Stimulated activated effector memory CD8-positive, alpha-beta T cell treated with anti-CD3 and anti-CD28 coated beads, Interleukin-12 subunit alpha, Interleukin-12 subunit beta, amount 100 ng/mL, for 72 hours (primary cell): ENCODE data around the gene RPN1.
A peak's percentile ranks its signal among the peaks of the same experiment; 100 is the strongest.
"Not testable (repeated sequence)": the region's sequence is repeated elsewhere in the genome, so short reads cannot be mapped to it uniquely, and the experiment has no call there.

ENCODE experiments used
- ATAC-seq: fragments of 150-1000 bp; cut with Tn5 transposase; 2 replicates; pipeline ENCODE4 v1.10.0; 2021
- DNase-seq, 2 donors: peaks; one replicate each; pipeline ENCODE4 v3.0.0; 2021 to 2022; ENCODE audit warnings: low spot score in 2 of 2
- H3K27ac Mint-ChIP-seq: one replicate; pipeline ENCODE4 v1.8.0; 2022; ENCODE audit warnings: mild to moderate bottlenecking, mixed read lengths
- H3K36me3 Mint-ChIP-seq: one replicate; pipeline ENCODE4 v1.8.0; 2022; ENCODE audit warnings: mild to moderate bottlenecking, mixed read lengths
- H3K4me1 Mint-ChIP-seq: one replicate; pipeline ENCODE4 v1.8.0; 2022; ENCODE audit warnings: mixed read lengths
- H3K4me3 Mint-ChIP-seq: one replicate; pipeline ENCODE4 v1.8.0; 2022; ENCODE audit warnings: mild to moderate bottlenecking, mixed read lengths
- H3K9me3 Mint-ChIP-seq: one replicate; pipeline ENCODE4 v1.8.0; 2022; ENCODE audit warnings: mixed read lengths

The RPN1 gene

DNA sequence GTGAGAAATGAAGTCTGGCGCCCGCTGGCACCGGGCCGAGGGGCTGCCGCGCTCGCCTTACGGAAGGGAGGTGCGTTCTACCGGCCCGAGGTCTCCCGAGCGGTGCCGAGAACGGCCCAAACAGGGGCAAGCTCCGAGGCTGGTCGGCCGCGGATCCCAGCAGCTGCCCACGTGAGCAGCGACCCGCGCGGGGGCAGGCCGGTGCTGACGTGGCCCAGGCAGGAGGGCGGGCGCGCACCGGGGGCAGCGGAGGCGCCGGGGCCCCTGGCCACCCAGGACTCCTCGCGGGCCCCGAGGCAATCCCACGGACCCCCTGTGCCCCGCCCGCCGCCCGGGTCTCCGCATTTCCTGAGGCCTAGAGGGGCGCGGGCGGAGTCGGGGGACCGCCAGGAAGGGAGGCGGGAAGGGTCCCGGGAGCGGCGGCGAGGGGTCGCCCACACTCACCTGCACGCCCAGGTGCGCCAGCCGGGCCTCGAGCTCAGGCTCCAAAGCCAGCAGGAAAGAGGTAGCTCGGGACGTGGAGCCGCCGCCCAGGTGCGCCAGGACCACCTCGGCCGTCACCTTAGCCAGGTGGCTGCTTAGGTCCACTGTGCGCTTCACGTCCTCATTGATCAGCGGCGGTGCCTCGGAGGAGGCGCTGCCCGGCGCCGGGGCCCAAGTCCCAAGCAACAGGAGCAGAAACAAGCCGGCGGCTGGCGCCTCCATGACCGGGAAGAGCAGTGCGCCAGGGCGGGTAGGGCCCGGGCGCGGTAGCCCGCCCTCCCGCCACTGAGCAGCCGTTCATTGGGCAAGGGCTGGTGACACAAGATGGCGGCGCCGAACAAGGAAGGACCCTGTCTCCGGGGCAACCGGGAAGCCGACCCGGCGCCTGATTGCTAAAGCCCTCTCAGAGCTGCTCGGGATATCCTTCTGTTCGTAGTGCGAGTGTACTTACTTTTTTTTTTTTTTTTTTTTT is at the start of gene RPN1:
Gene RPN1 (minus strand): TSS at position 723 of the 955 bp plus-strand sequence. CDS start 18 bp downstream, at position 705.
- ATAC-seq (peak; percentile 97), DNase-seq (peak; percentile 86 to 95)
- Mint-ChIP-seq H3K36me3 (peaks cover 58% of the 10 kb centered on the region), H3K9me3 (no peaks in the 10 kb centered on the region), H3K4me3 (peak within 1 kb of the TSS; percentile 80), H3K27ac (peak within 1 kb of the TSS; percentile 95), H3K4me1 (peaks cover 30% of the 10 kb centered on the region)

DNA sequence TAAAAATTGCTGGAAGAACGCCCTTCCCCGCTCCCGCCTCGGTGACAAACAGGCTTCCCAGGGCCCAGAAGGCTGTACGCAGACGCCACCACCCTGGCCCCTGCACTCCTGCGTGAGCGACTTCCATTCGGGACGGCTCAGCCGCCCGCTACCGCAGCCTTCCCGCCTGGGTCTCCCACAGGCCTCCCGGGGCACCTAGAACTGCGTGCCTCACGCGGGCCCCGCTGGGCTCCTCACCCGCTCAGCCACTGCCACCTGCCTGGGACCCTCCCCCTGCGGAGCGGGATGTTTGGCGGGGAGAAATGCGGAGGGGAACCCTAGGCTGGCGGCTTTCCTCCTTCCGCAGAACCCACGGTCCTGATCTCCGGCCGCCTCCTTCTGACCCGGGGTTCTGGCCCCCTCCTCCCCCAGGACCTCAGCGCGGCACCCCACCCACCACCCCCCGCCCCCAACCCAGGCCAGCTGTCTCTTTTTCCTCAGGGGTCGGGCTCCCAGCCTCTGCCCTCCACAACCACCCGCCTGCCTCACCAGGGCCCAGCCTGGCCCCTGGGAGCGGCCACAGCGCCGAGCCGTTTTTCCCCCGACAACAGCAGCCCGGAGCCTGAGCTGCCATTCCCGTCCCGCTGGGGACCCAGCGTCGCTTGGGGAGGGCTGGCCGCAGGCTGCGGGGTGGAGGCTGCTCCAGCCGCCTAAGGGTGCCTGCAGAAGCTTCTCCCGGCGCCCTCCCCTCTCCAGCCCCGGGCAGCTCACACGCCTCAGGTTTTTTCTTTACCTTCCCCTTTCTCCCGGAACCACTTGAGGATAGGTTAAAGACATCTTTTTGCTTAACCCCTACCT is 47.8 kb upstream of the RPN1 start:
- ATAC-seq = peak; percentile 67
- DNase-seq = no peak
- Mint-ChIP-seq H3K36me3 (no peaks in the 10 kb centered on the region), H3K9me3 (no peaks in the 10 kb centered on the region), H3K4me3 (peak overlapping the region; percentile 60), H3K4me1 (no peaks in the 10 kb centered on the region), H3K27ac (no peak overlapping the region)

DNA sequence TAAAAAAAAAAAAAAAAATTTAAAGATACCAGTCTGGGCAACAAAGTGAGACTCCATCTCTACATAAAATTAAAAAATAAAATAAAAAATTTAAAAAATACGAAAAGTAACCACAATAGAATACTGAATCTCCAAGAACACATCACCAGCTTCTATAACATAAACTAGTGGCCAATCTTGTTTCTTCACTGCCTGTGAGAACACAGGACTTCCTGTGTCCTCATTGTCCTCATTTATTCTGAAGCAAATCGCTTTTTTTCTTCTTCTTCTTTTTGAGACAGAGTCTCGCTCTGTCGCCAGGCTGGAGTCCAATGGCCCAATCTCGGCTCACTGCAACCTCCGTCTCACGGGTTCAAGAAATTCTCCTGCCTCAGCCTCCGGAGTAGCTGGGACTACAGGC is 46.7 kb upstream of the RPN1 start:
- H3K4me3 Mint-ChIP-seq = no peak overlapping the region
- H3K4me1 Mint-ChIP-seq = no peaks in the 10 kb centered on the region
- H3K36me3 Mint-ChIP-seq = no peaks in the 10 kb centered on the region
- no peak overlapping the region for H3K27ac Mint-ChIP-seq
- ATAC-seq (no peak), DNase-seq (no peak)
- H3K9me3 Mint-ChIP-seq = no peaks in the 10 kb centered on the region

DNA sequence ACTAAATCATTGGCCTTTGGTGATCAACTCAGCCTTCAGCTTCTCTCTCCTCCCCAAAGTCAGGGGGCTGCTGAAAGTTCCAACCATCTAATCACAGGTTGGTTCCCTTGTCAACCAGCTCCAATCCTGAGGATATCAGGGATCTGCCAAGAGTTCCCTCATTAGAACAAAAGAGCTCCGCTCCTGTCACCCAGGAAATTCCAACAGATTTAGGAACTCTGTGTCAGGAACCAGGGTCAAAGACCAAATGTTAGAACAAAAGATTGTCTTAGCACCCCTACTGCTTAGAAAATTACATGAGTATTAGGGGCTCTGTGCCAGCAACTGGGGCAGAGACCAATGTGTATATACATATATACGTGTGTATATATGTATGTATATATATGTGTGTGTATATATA is 43.1 kb upstream of the RPN1 start:
- no peaks in the 10 kb centered on the region for H3K9me3 Mint-ChIP-seq
- no peak overlapping the region for H3K27ac Mint-ChIP-seq
- DNase-seq (no peak), ATAC-seq (no peak)
- H3K4me3 Mint-ChIP-seq = no peak overlapping the region
- no peaks in the 10 kb centered on the region for H3K36me3 Mint-ChIP-seq
- H3K4me1 Mint-ChIP-seq = peaks cover 5% of the 10 kb centered on the region

DNA sequence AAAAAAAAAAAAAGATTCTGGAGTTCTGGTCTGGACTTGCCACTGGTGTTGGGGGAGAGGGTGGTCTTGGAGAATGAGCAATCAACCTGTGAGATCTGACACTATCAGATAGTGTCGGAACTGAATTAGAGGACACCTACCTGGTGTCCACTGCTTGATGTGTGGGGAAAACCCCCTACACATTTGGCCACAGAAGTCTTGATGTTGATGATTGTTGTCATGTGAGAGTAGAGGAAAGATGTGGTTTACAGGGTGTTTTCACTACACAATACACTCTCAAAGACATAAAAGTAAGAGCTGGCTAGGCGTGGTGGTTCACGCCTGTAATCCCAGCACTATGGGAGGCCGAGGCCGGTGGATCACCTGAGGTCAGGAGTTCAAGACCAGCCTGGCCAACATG is 38.4 kb upstream of the RPN1 start:
- H3K9me3 Mint-ChIP-seq = no peaks in the 10 kb centered on the region

DNA sequence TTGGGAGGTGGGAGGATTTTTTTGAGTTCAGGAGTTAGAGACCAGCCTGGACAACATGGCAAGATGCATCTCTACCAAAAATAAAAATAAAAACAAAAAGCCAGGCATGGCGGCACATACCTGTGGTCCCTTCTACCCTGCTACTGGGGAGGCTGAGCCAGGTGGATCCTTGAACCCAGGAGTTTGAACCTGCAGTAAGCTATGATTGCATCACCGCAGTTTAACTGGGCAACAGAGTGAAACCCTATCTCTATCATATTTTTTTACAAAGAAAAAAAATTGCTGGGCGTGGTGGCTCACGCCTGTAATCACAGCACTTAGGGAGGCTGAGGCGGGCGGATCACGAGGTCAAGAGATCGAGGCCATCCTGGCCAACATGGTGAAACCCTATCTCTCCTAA is 35.8 kb upstream of the RPN1 start:
- DNase-seq (no peak), ATAC-seq (no peak)
- Mint-ChIP-seq H3K36me3 (peaks cover under 1% of the 10 kb centered on the region), H3K9me3 (no peaks in the 10 kb centered on the region), H3K4me3 (no peak overlapping the region), H3K4me1 (peaks cover 7% of the 10 kb centered on the region), H3K27ac (no peak overlapping the region)

More for the DNA sequence above, 38.4 kb upstream of the RPN1 start:
- no peak for ATAC-seq
- H3K36me3 Mint-ChIP-seq = no peaks in the 10 kb centered on the region
- H3K4me3 Mint-ChIP-seq = no peak overlapping the region
- H3K4me1 Mint-ChIP-seq = peaks cover 5% of the 10 kb centered on the region
- H3K27ac Mint-ChIP-seq = peak overlapping the region; percentile 48
- no peak for DNase-seq

DNA sequence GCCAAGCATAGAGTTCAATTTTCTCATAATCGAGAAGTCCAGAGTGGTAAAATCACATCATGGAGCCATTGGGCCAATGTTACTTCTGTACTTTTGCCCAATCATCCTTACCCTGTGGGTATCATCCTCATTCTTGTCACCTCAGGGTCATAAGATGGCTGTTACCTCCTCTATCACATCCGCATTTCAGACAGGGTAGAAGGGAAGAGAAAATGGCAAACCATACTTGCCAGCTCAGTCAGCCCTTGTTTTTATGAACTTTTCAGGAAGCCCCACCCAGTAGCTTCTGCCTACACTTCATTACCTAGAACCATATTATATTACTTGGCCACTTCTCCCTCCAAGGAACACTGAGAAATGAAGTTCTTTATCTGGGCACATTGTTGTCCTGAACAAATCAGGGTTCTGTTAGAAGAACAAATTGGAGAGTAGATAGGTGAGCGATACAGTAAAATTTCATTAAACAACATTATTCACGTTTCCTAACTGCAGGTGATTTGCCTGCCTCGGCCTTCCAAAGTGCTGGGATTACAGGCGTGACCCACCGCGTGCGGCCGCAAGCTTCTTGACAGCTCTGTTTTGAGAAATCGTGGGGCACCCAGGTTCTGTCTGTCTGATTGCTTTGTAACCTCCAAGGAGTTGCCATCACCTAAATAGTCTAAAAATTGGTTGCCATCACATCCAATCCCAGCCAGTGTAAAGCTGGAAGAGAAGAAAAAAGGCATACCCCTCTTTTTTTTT is 34.5 kb upstream of the RPN1 start:
- no peaks in the 10 kb centered on the region for H3K9me3 Mint-ChIP-seq
- no peak overlapping the region for H3K4me3 Mint-ChIP-seq
- H3K36me3 Mint-ChIP-seq = peaks cover 13% of the 10 kb centered on the region
- H3K4me1 Mint-ChIP-seq = peaks cover 17% of the 10 kb centered on the region
- ATAC-seq = no peak
- peak overlapping the region; percentile 60 for H3K27ac Mint-ChIP-seq
- no peak for DNase-seq

DNA sequence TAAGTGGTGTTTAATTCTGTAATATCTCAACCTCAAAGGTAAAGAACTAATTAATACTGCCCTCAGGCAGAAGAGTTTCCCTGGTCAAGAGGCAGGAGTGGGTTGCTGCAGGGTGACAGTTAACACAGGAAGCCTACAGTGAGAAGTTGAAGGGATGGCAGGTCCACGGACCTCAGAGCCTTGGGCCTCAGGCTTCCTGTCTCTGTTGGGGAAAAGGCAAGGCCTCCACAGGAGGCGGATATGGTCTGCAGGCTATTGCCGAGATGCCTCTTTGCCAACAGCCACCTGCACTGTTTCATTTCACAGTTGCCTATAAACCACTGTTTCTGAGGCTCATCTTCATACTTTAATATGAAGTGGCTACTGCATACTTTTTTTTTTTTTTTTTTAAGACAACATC is 33.3 kb upstream of the RPN1 start:
- peaks cover 14% of the 10 kb centered on the region for H3K36me3 Mint-ChIP-seq
- H3K27ac Mint-ChIP-seq = peak overlapping the region; percentile 52
- no peaks in the 10 kb centered on the region for H3K9me3 Mint-ChIP-seq
- ATAC-seq = no peak
- H3K4me3 Mint-ChIP-seq = no peak overlapping the region
- H3K4me1 Mint-ChIP-seq = peaks cover 14% of the 10 kb centered on the region
- no peak for DNase-seq

DNA sequence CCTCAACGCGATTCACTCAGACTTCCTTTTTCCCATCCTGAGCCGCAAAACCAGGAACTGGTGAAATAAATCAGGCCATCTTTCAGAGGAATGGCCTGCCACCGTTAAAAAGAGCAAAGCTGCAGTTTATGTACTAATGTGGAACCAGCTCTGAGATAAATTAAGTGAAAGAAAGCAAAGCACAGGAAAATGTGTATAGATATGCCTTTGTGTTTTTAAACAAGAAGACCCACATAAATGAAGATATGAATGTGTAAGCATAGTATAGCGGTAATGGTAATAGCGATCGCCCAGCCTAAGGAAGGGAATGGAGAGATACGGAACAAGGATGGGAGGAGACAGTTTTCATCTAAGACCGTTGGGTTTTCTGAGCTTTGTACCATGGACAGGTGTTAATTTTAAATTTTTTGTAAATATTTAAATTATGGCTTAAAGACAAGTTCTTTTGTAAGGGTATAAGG is 30.8 kb upstream of the RPN1 start:
- ATAC-seq (no peak), DNase-seq (no peak)
- peak overlapping the region; percentile 97 for H3K27ac Mint-ChIP-seq
- peaks cover 12% of the 10 kb centered on the region for H3K4me1 Mint-ChIP-seq
- no peaks in the 10 kb centered on the region for H3K9me3 Mint-ChIP-seq
- peaks cover 14% of the 10 kb centered on the region for H3K36me3 Mint-ChIP-seq
- H3K4me3 Mint-ChIP-seq = peak overlapping the region; percentile 87

DNA sequence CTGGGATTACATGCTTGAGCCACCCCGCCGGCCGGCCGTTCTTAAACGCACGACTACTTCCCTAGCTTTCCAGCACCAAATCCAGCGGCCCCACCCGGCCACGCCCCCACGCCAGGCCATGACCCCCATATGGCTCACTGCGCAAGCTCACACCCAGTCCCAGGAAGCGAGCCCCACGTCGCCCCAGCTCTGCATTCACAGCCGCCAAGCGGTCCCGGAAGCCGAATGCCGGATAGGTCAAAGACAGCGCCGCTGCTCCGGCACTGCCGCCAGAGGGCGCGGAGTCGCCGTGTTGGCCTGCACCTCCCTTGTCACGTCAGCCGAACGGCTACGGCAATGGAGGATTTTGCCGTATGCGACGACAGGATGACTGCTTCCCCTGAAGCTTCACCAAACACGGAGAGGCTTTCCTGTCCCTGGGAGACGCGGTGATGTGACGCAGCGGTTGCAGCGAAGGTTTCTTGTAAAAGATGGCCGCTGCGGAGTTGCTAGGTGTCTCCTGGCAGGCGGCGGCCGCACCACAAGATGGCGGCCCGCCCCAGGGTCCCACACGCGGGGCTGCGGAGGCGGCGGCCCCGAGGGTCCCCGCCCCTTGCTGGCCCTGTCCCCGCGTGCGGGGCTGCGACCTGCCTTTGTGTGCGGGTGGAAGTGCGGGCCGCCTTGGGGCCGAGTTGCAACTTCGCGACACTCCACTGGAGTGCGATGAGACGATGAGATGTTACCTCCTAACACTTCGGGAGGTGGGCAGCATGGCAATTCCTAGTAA is 30.2 kb upstream of the RPN1 start:
- H3K4me3 Mint-ChIP-seq = peak overlapping the region; percentile 87
- H3K4me1 Mint-ChIP-seq = peaks cover 12% of the 10 kb centered on the region
- H3K27ac Mint-ChIP-seq = peak overlapping the region; percentile 97
- ATAC-seq = peak; percentile 98
- H3K9me3 Mint-ChIP-seq = no peaks in the 10 kb centered on the region
- H3K36me3 Mint-ChIP-seq = peaks cover 14% of the 10 kb centered on the region
- peak; percentile 96 to 99 for DNase-seq

DNA sequence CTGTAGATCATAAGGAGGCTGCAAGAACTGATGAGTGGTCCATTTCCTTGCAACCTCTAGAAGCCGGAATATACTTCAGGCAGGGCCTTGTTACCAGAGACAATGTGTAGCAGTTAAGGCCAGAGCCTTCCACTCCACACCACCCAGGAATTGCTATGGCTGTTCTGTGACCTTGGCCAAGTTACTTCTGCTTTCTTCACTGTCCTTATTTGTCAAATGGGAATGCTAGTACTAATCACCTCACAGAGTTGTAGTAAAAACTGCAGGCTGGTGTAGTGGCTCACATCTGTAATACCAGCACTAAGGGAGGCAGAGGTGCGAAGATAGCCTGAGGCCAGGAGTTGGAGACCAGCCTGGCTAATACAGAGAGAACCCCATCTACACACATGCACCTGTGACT is 28.7 kb upstream of the RPN1 start:
- ATAC-seq (no peak), DNase-seq (no peak)
- Mint-ChIP-seq H3K4me3 (peak overlapping the region; percentile 87), H3K36me3 (peaks cover 14% of the 10 kb centered on the region), H3K4me1 (peaks cover 19% of the 10 kb centered on the region), H3K9me3 (no peaks in the 10 kb centered on the region), H3K27ac (peak overlapping the region; percentile 97)

DNA sequence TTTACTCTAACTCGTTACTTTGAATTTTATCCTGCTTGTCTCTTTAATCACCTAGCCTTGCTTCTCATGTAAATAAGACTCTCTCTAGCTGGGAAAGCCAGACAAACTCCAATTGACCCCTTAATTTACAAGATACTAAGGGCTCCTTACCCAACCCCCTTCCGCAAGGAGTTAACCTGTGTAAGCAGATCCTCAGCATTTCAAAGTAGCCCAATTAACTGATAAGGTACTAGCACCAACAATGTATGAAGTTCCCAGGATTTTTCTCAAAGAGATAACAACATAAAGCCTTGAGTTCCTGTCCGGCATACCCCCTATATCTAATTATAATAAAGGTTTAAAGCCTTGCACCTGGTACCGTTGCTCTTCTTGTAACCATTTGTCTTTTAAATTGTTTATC is 25.2 kb upstream of the RPN1 start:
- H3K4me3 Mint-ChIP-seq, ATAC-seq, H3K9me3 Mint-ChIP-seq, DNase-seq, H3K36me3 Mint-ChIP-seq, H3K27ac Mint-ChIP-seq: not testable (repeated sequence)
- peaks cover 14% of the 10 kb centered on the region for H3K4me1 Mint-ChIP-seq

DNA sequence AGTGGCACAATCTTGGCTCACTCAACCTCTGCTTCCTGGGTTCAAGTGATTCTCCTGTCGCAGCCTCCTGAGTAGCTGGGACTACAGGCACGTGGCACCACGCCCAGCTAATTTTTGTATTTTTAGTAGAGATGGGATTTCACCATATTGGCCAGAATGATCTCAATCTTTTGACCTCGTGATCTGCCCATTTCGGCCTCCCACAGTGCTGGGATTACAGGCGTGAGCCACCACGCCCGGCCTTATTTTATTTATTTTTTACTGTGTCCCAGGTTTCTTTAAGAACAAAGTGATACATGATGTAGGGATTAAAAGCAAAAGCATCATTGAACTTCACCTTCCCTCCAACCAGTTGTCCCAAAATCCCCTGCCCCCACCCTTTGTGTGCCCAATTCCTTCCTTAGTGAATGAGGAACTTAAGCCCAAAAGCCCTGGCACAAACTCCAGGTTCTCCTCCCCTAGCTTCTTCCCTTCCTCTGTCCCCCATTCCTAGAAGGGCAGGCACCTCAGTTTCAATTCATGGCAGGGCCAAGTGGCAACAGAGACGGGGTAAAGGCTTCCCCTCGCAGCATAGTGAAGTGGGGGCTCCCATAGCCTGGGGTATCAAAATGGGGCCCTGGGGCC is 23.7 kb upstream of the RPN1 start:
- H3K4me1 Mint-ChIP-seq = peaks cover 8% of the 10 kb centered on the region
- no peak for ATAC-seq
- H3K4me3 Mint-ChIP-seq = peak overlapping the region; percentile 66
- no peak for DNase-seq
- no peaks in the 10 kb centered on the region for H3K36me3 Mint-ChIP-seq
- no peaks in the 10 kb centered on the region for H3K9me3 Mint-ChIP-seq
- peak overlapping the region; percentile 77 for H3K27ac Mint-ChIP-seq

DNA sequence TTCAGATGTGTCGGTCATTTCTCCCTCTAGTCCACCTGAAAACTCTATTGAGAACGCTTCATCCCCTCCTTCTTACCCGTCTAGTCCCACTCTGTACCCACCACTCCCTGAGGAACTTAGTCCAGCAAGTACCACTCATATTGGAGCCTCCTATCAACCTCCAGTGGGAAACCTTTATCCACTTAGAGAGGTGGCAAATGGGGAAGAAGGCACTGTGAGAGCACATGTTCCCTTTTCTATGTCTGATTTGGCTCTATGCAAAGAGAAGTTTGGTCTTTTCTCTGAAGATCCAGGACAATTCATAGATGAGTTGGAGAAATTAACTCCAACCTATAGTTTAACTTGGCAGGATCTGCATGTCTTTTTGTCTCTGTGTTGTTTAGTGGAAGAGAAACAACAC is 17.0 kb upstream of the RPN1 start:
- Mint-ChIP-seq H3K36me3 (no peaks in the 10 kb centered on the region), H3K27ac (no peak overlapping the region), H3K9me3 (no peaks in the 10 kb centered on the region), H3K4me1 (no peaks in the 10 kb centered on the region), H3K4me3 (no peak overlapping the region)
- DNase-seq (no peak), ATAC-seq (no peak)
